ENCODE measurements around the gene HDGF. TPM values are rescaled to one million over a fixed set of nuclear protein-coding genes. Genes with fewer than 3 reads are reported as not detected.
A peak's percentile ranks its signal among the peaks of the same experiment; 100 is the strongest.

Gene HDGF
- total RNA-seq, 1 experiment from 2014 or later = 325 TPM

DNA sequence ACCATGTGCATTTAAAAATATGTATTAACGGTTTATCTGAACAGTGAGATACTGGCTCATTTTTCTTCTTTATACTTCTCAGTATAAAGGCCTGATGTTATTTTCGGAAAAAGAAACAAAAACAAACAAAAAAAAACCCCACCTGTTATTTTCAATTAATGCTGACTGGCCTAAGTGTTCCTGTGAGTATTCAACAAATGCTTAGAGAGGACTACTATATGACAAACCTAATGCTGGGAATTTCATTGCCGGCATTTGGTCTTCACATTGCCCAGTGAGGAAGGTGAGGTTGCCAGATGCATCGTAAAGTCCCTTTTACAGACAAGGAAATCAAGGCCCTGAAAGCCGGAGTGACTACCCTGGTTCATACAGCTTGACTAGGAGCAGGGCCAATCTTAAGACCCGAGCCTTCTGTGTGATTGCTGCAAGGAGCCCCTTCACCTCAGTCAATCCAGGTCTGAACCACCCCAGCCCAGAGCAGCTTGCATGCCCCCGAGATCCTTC is 11.2 kb downstream of the HDGF start:
- BruUV-seq (replicated peaks) = TSS peak; percentile 14
- ChIA-PET POLR2A (interaction anchor here (1.0 kb wide), 2 partner anchors 27 to 50 kb away, joined by 3 read pairs; partner anchors contain the start of gene PRCC), CTCF (interaction anchor here (1.0 kb wide), 1 partner anchor 120 kb away, joined by 4 read pairs; no protein-coding TSS in a partner anchor)
- Histone ChIP-seq H3K4me1 (ENCODE audit: control insufficient read depth, insufficient read depth, low read length) (peaks cover 29% of the 10 kb centered on the region), H3K27me3 (ENCODE audit: control insufficient read depth, insufficient read depth, low read length) (no peaks in the 10 kb centered on the region), H3K36me3 (ENCODE audit: control insufficient read depth, insufficient read depth, low read length) (peaks cover 21% of the 10 kb centered on the region), H3K4me3 (ENCODE audit: low read depth in 2 of 2, low read length in 2 of 2) (peak overlapping the region; percentile 79 to 96), H3K27ac (ENCODE audit: low read length) (peak overlapping the region; percentile 95), H3K9me3 (ENCODE audit: control insufficient read depth, insufficient read depth, low read depth, low read length) (no peaks in the 10 kb centered on the region)
- ATAC-seq = peak; percentile 10
- intact Hi-C loops (cut with micrococcal nuclease; ENCODE audit: unreplicated experiment) (no loop called here), in situ Hi-C loops (cut with HindIII; ENCODE audit: low pct_unique_long_range_greater_than_20kb, low sequenced_read_pairs) (no loop called here)
- DNase-seq (ENCODE audit: low read depth, low spot score) = no peak
- TF ChIP-seq, protein P1, sequence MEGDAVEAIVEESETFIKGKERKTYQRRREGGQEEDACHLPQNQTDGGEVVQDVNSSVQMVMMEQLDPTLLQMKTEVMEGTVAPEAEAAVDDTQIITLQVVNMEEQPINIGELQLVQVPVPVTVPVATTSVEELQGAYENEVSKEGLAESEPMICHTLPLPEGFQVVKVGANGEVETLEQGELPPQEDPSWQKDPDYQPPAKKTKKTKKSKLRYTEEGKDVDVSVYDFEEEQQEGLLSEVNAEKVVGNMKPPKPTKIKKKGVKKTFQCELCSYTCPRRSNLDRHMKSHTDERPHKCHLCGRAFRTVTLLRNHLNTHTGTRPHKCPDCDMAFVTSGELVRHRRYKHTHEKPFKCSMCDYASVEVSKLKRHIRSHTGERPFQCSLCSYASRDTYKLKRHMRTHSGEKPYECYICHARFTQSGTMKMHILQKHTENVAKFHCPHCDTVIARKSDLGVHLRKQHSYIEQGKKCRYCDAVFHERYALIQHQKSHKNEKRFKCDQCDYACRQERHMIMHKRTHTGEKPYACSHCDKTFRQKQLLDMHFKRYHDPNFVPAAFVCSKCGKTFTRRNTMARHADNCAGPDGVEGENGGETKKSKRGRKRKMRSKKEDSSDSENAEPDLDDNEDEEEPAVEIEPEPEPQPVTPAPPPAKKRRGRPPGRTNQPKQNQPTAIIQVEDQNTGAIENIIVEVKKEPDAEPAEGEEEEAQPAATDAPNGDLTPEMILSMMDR (IDR thresholded peaks at IDR 0.05) = no peak
- TF ChIP-seq TCF7L2 (IDR thresholded peaks at IDR 0.05; ENCODE audit: low read depth, low read length) (no peak), POLR2AphosphoS5 (IDR thresholded peaks at IDR 0.05; ENCODE audit: low read depth, low read length) (no peak), SIN3A (IDR thresholded peaks at IDR 0.05; ENCODE audit: borderline replicate concordance, insufficient read depth, low read depth, low read length) (no peak)
- TF ChIP-seq, protein P2, sequence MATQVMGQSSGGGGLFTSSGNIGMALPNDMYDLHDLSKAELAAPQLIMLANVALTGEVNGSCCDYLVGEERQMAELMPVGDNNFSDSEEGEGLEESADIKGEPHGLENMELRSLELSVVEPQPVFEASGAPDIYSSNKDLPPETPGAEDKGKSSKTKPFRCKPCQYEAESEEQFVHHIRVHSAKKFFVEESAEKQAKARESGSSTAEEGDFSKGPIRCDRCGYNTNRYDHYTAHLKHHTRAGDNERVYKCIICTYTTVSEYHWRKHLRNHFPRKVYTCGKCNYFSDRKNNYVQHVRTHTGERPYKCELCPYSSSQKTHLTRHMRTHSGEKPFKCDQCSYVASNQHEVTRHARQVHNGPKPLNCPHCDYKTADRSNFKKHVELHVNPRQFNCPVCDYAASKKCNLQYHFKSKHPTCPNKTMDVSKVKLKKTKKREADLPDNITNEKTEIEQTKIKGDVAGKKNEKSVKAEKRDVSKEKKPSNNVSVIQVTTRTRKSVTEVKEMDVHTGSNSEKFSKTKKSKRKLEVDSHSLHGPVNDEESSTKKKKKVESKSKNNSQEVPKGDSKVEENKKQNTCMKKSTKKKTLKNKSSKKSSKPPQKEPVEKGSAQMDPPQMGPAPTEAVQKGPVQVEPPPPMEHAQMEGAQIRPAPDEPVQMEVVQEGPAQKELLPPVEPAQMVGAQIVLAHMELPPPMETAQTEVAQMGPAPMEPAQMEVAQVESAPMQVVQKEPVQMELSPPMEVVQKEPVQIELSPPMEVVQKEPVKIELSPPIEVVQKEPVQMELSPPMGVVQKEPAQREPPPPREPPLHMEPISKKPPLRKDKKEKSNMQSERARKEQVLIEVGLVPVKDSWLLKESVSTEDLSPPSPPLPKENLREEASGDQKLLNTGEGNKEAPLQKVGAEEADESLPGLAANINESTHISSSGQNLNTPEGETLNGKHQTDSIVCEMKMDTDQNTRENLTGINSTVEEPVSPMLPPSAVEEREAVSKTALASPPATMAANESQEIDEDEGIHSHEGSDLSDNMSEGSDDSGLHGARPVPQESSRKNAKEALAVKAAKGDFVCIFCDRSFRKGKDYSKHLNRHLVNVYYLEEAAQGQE (IDR thresholded peaks at IDR 0.05; ENCODE audit: insufficient read depth in 1 of 2, low read depth in 2 of 2, low read length in 1 of 2) = no peak

DNA sequence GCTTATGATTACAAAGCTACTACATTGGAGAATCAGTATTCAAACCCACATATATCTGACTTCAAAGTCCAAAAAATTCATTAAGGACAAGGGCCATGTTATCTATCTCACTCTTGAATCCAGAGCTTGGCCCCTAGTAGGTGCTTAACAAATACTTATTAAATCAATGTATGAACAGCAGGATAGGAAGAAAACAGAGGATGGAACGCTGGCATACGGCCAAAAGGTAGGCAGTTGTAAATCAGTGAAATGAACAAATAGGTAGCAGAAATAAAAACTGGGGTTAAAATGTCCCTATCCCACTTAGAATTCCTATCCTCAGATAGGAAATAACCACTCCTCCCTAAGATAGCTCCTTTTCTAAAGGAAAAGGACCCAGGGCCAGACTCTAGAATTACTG is 12.6 kb downstream of the HDGF start:
- H3K4me1 ChIP-seq (ENCODE audit: control insufficient read depth, insufficient read depth, low read length) = peaks cover 22% of the 10 kb centered on the region
- intact Hi-C loops (cut with micrococcal nuclease; ENCODE audit: unreplicated experiment) = no loop called here
- ATAC-seq = no peak
- H3K27me3 ChIP-seq (ENCODE audit: control insufficient read depth, insufficient read depth, low read length) = no peaks in the 10 kb centered on the region
- no peak overlapping the region for H3K4me3 ChIP-seq (ENCODE audit: low read depth in 2 of 2, low read length in 2 of 2)
- ChIA-PET POLR2A (no interaction called here), CTCF (no interaction called here)
- in situ Hi-C loops (cut with HindIII; ENCODE audit: low pct_unique_long_range_greater_than_20kb, low sequenced_read_pairs) = no loop called here
- TF ChIP-seq, protein P2 (IDR thresholded peaks at IDR 0.05; ENCODE audit: insufficient read depth in 1 of 2, low read depth in 2 of 2, low read length in 1 of 2) = no peak
- TF ChIP-seq SIN3A (IDR thresholded peaks at IDR 0.05; ENCODE audit: borderline replicate concordance, insufficient read depth, low read depth, low read length) = no peak
- TF ChIP-seq, protein P1 (IDR thresholded peaks at IDR 0.05) = no peak
- TF ChIP-seq POLR2AphosphoS5 (IDR thresholded peaks at IDR 0.05; ENCODE audit: low read depth, low read length) = no peak
- no peak for TF ChIP-seq TCF7L2 (IDR thresholded peaks at IDR 0.05; ENCODE audit: low read depth, low read length)
- no peaks in the 10 kb centered on the region for H3K9me3 ChIP-seq (ENCODE audit: control insufficient read depth, insufficient read depth, low read depth, low read length)
- BruUV-seq (replicated peaks) = no TSS peak
- no peak overlapping the region for H3K27ac ChIP-seq (ENCODE audit: low read length)
- no peak for DNase-seq (ENCODE audit: low read depth, low spot score)
- peaks cover 18% of the 10 kb centered on the region for H3K36me3 ChIP-seq (ENCODE audit: control insufficient read depth, insufficient read depth, low read length)
